GM12872 (cell line): ENCODE measurements around the gene ZFAND3.

Source experiments
- CTCF ChIP-seq: IDR thresholded peaks from 3 replicates; pipeline ENCODE4 v1.5.1; 2011; ENCODE audit warnings: low read depth, mild to moderate bottlenecking, low read length, moderate library complexity; ENCODE audit not compliant: insufficient read depth

The ZFAND3 gene

GRCh38 chr6:38159596-38159995, 340.1 kb downstream of the ZFAND3 start:
- no peak for TF ChIP-seq CTCF

GRCh38 chr6:38160831-38161230, 341.3 kb downstream of the ZFAND3 start:
- no peak for TF ChIP-seq CTCF

GRCh38 chr6:38161331-38161730, 341.8 kb downstream of the ZFAND3 start:
- TF ChIP-seq CTCF = no peak

- no peak for TF ChIP-seq CTCF
Measured at GRCh38 chr6:38161754-38162492, 342.4 kb downstream of the ZFAND3 start.

GRCh38 chr6:38162493-38163185, 343.1 kb downstream of the ZFAND3 start:
- TF ChIP-seq CTCF = no peak

GRCh38 chr6:38163186-38164130, 343.9 kb downstream of the ZFAND3 start:
- no peak for TF ChIP-seq CTCF

GRCh38 chr6:38164131-38164481, 344.6 kb downstream of the ZFAND3 start:
- no peak for TF ChIP-seq CTCF
